ENCODE measurements around the gene TNRC18.
"Not testable (repeated sequence)": the region's sequence is repeated elsewhere in the genome, so short reads cannot be mapped to it uniquely, and the experiment has no call there.

Gene TNRC18

GRCh38 chr7:5276123-5276522, 147.5 kb downstream of the TNRC18 start:
- not testable (repeated sequence) for H3K4me2 ChIP-seq (ENCODE audit: low read length); H3K79me1 ChIP-seq (ENCODE audit: low read length); H3K27me3 ChIP-seq (ENCODE audit: insufficient read depth, low read length, poor library complexity); DNase-seq; H2AK5ac ChIP-seq (ENCODE audit: low read length); H2BK120ac ChIP-seq (ENCODE audit: low read depth, low read length); H3K23ac ChIP-seq (ENCODE audit: low read length); H3K4me3 ChIP-seq (ENCODE audit: low read length); H4K8ac ChIP-seq (ENCODE audit: low read depth, low read length); H3K79me2 ChIP-seq (ENCODE audit: control insufficient read depth, insufficient read depth, low read length); H3K18ac ChIP-seq (ENCODE audit: low read length); H2BK5ac ChIP-seq (ENCODE audit: low read length); H3K4me1 ChIP-seq (ENCODE audit: control insufficient read depth, low read depth, low read length); H3K36me3 ChIP-seq (ENCODE audit: control insufficient read depth, insufficient read depth, low read length); H3K27ac ChIP-seq (ENCODE audit: low read depth, low read length); H3K56ac ChIP-seq (ENCODE audit: low read length); H2BK15ac ChIP-seq (replicated peaks; ENCODE audit: low read depth); H4K5ac ChIP-seq (ENCODE audit: low read length); H3K4ac ChIP-seq (ENCODE audit: low read depth, low read length); H3K9ac ChIP-seq (ENCODE audit: low read length)
- no CpG with 5 or more reads among the region's 14 CpGs for WGBS (ENCODE audit: extremely low coverage, insufficient coverage, low lambda C conversion rate)

- not testable (repeated sequence) for H3K79me2 ChIP-seq (ENCODE audit: control insufficient read depth, insufficient read depth, low read length); H3K4ac ChIP-seq (ENCODE audit: low read depth, low read length); H3K23ac ChIP-seq (ENCODE audit: low read length); H3K36me3 ChIP-seq (ENCODE audit: control insufficient read depth, insufficient read depth, low read length); H3K56ac ChIP-seq (ENCODE audit: low read length); H2AK5ac ChIP-seq (ENCODE audit: low read length); H3K18ac ChIP-seq (ENCODE audit: low read length); H3K79me1 ChIP-seq (ENCODE audit: low read length); H4K5ac ChIP-seq (ENCODE audit: low read length); H3K9ac ChIP-seq (ENCODE audit: low read length); H3K4me3 ChIP-seq (ENCODE audit: low read length); H3K4me1 ChIP-seq (ENCODE audit: control insufficient read depth, low read depth, low read length); H3K4me2 ChIP-seq (ENCODE audit: low read length); H3K27me3 ChIP-seq (ENCODE audit: insufficient read depth, low read length, poor library complexity); H2BK120ac ChIP-seq (ENCODE audit: low read depth, low read length); H2BK5ac ChIP-seq (ENCODE audit: low read length); H2BK15ac ChIP-seq (replicated peaks; ENCODE audit: low read depth); H4K8ac ChIP-seq (ENCODE audit: low read depth, low read length); H3K27ac ChIP-seq (ENCODE audit: low read depth, low read length); DNase-seq
- no CpG with 5 or more reads among the region's 10 CpGs for WGBS (ENCODE audit: extremely low coverage, insufficient coverage, low lambda C conversion rate)
Observed at GRCh38 chr7:5275510-5275909, 148.1 kb downstream of the TNRC18 start.

- H4K5ac ChIP-seq (ENCODE audit: low read length); DNase-seq; H3K23ac ChIP-seq (ENCODE audit: low read length); H3K4ac ChIP-seq (ENCODE audit: low read depth, low read length); H3K27ac ChIP-seq (ENCODE audit: low read depth, low read length); H2BK120ac ChIP-seq (ENCODE audit: low read depth, low read length); H3K79me2 ChIP-seq (ENCODE audit: control insufficient read depth, insufficient read depth, low read length); H3K9ac ChIP-seq (ENCODE audit: low read length); H2AK5ac ChIP-seq (ENCODE audit: low read length); H3K4me1 ChIP-seq (ENCODE audit: control insufficient read depth, low read depth, low read length); H3K36me3 ChIP-seq (ENCODE audit: control insufficient read depth, insufficient read depth, low read length); H3K56ac ChIP-seq (ENCODE audit: low read length); H3K18ac ChIP-seq (ENCODE audit: low read length); H2BK15ac ChIP-seq (replicated peaks; ENCODE audit: low read depth); H3K27me3 ChIP-seq (ENCODE audit: insufficient read depth, low read length, poor library complexity); H3K4me3 ChIP-seq (ENCODE audit: low read length); H3K4me2 ChIP-seq (ENCODE audit: low read length); H3K79me1 ChIP-seq (ENCODE audit: low read length); H4K8ac ChIP-seq (ENCODE audit: low read depth, low read length); H2BK5ac ChIP-seq (ENCODE audit: low read length): not testable (repeated sequence)
- WGBS (ENCODE audit: extremely low coverage, insufficient coverage, low lambda C conversion rate), result no CpG with 5 or more reads among the region's 11 CpGs
Observed at GRCh38 chr7:5274985-5275431, 148.6 kb downstream of the TNRC18 start.

- Histone ChIP-seq H4K5ac (ENCODE audit: low read length) (no peak overlapping the region), H3K36me3 (ENCODE audit: control insufficient read depth, insufficient read depth, low read length) (no peaks in the 10 kb centered on the region), H3K23ac (ENCODE audit: low read length) (no peak overlapping the region), H3K27me3 (ENCODE audit: insufficient read depth, low read length, poor library complexity) (no peaks in the 10 kb centered on the region), H2AK5ac (ENCODE audit: low read length) (no peak overlapping the region), H3K56ac (ENCODE audit: low read length) (no peak overlapping the region), H3K4ac (ENCODE audit: low read depth, low read length) (no peak overlapping the region), H3K27ac (ENCODE audit: low read depth, low read length) (no peak overlapping the region), H4K8ac (ENCODE audit: low read depth, low read length) (no peak overlapping the region), H3K4me1 (ENCODE audit: control insufficient read depth, low read depth, low read length) (no peaks in the 10 kb centered on the region), H3K18ac (ENCODE audit: low read length) (no peak overlapping the region), H2BK120ac (ENCODE audit: low read depth, low read length) (no peak overlapping the region), H2BK5ac (ENCODE audit: low read length) (no peak overlapping the region), H3K4me2 (ENCODE audit: low read length) (no peak overlapping the region), H2BK15ac (replicated peaks; ENCODE audit: low read depth) (no peak overlapping the region), H3K79me1 (ENCODE audit: low read length) (no peaks in the 10 kb centered on the region), H3K9ac (ENCODE audit: low read length) (no peak overlapping the region), H3K4me3 (ENCODE audit: low read length) (no peak overlapping the region), H3K79me2 (ENCODE audit: control insufficient read depth, insufficient read depth, low read length) (no peaks in the 10 kb centered on the region)
- no peak for DNase-seq
- WGBS (ENCODE audit: extremely low coverage, insufficient coverage, low lambda C conversion rate), result no CpG with 5 or more reads among the region's 7 CpGs
Observed at GRCh38 chr7:5274441-5274840, 149.2 kb downstream of the TNRC18 start.

- not testable (repeated sequence) for H3K4me2 ChIP-seq (ENCODE audit: low read length); H4K5ac ChIP-seq (ENCODE audit: low read length); H3K56ac ChIP-seq (ENCODE audit: low read length); H3K79me2 ChIP-seq (ENCODE audit: control insufficient read depth, insufficient read depth, low read length); DNase-seq; H3K4me3 ChIP-seq (ENCODE audit: low read length); H2BK15ac ChIP-seq (replicated peaks; ENCODE audit: low read depth); H3K27me3 ChIP-seq (ENCODE audit: insufficient read depth, low read length, poor library complexity); H4K8ac ChIP-seq (ENCODE audit: low read depth, low read length); H3K9ac ChIP-seq (ENCODE audit: low read length); H3K79me1 ChIP-seq (ENCODE audit: low read length); H3K36me3 ChIP-seq (ENCODE audit: control insufficient read depth, insufficient read depth, low read length); H3K4me1 ChIP-seq (ENCODE audit: control insufficient read depth, low read depth, low read length); H3K18ac ChIP-seq (ENCODE audit: low read length); H3K23ac ChIP-seq (ENCODE audit: low read length); H2BK5ac ChIP-seq (ENCODE audit: low read length); H3K27ac ChIP-seq (ENCODE audit: low read depth, low read length); H3K4ac ChIP-seq (ENCODE audit: low read depth, low read length); H2AK5ac ChIP-seq (ENCODE audit: low read length); H2BK120ac ChIP-seq (ENCODE audit: low read depth, low read length)
- no CpG with 5 or more reads among the region's 18 CpGs for WGBS (ENCODE audit: extremely low coverage, insufficient coverage, low lambda C conversion rate)
Observed at GRCh38 chr7:5273831-5274405, 149.7 kb downstream of the TNRC18 start.

- Histone ChIP-seq H3K56ac (ENCODE audit: low read length) (no peak overlapping the region), H3K4ac (ENCODE audit: low read depth, low read length) (no peak overlapping the region), H3K4me2 (ENCODE audit: low read length) (no peak overlapping the region), H3K27me3 (ENCODE audit: insufficient read depth, low read length, poor library complexity) (no peaks in the 10 kb centered on the region), H2BK5ac (ENCODE audit: low read length) (no peak overlapping the region), H2BK120ac (ENCODE audit: low read depth, low read length) (no peak overlapping the region), H3K79me1 (ENCODE audit: low read length) (no peaks in the 10 kb centered on the region), H3K36me3 (ENCODE audit: control insufficient read depth, insufficient read depth, low read length) (no peaks in the 10 kb centered on the region), H3K4me1 (ENCODE audit: control insufficient read depth, low read depth, low read length) (no peaks in the 10 kb centered on the region), H3K9ac (ENCODE audit: low read length) (no peak overlapping the region), H4K8ac (ENCODE audit: low read depth, low read length) (no peak overlapping the region), H3K79me2 (ENCODE audit: control insufficient read depth, insufficient read depth, low read length) (no peaks in the 10 kb centered on the region), H3K18ac (ENCODE audit: low read length) (no peak overlapping the region), H3K27ac (ENCODE audit: low read depth, low read length) (no peak overlapping the region), H2AK5ac (ENCODE audit: low read length) (no peak overlapping the region), H3K4me3 (ENCODE audit: low read length) (no peak overlapping the region), H4K5ac (ENCODE audit: low read length) (no peak overlapping the region), H2BK15ac (replicated peaks; ENCODE audit: low read depth) (no peak overlapping the region), H3K23ac (ENCODE audit: low read length) (no peak overlapping the region)
- WGBS (ENCODE audit: extremely low coverage, insufficient coverage, low lambda C conversion rate), result no CpG with 5 or more reads among the region's 6 CpGs
- DNase-seq, result no peak
Observed at GRCh38 chr7:5270788-5271187, 152.8 kb downstream of the TNRC18 start.
